T1000 (cell line): Measurements from ENCODE around the gene EDDM13.
"Not testable (repeated sequence)": the region's sequence is repeated elsewhere in the genome, so short reads cannot be mapped to it uniquely, and the experiment has no call there.

Experiments used
- DNase-seq: peaks from one replicate; lab custom pipeline; 2025; ENCODE audit warnings: mixed read lengths; lab: John Stamatoyannopoulos, UW

Gene EDDM13

DNA sequence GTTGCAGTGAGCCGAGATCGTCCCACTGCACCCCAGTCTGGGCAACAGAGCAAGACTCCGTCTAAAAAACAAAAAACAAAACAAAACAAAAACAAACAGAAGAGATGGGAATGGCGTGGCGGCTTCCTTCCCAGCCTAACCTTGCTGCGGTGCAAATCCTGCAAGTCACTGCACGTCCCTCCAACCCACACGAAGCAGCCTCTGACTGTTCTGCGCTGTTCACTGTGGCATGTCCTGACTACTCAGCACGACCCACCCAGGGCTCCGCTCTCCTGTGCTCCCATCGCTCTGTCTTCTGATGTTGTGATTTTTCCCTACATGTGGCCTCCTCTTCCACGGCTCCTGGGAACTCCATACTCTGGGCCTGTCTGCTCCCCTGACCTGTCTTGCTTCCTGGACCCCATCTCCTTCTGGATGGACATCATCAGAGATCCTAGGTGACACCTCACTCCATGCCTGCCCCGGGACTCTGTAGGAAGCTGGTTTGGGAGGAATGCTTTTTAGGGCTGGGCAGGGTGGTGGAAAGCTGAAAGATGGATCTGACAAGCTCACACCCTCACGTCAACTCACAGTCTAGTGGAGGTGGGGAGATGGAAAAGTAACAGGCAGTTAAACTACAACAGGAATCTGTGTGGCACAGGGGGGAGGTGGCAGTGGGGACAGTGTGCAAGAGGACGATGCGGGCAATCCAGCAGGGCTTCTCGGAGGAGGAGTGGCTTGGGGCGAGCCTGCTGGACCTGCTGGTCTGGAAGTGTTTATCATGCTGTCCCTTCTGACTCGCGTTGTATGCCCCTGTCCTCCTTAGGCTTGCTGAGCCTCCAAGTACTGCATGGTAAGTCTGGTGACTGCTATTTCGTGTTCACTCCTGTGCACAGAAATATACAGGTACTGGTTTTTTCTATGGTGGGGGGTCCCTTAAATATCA, 23.2 kb downstream of the EDDM13 start:
- DNase-seq: no peak

DNA sequence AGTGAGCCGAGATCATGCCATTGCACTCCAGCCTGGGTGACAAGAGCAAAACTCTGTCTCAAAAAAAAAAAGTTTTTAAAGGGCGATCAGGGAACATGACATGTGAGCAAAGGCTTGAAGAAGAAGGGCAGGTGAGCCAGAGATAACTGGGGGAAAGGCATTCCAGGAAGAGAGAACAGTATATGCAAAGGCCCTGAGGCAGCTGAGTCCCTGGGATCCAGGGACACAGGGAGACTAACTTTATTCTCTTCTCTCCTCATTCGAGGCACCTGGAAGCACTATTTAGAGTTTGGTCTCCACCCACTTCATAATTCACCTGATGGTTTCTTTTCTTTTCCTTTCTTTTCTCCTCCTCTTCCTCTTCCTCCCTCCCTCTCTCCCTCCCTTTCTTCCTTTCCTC, 24.5 kb downstream of the EDDM13 start:
- no peak for DNase-seq

DNA sequence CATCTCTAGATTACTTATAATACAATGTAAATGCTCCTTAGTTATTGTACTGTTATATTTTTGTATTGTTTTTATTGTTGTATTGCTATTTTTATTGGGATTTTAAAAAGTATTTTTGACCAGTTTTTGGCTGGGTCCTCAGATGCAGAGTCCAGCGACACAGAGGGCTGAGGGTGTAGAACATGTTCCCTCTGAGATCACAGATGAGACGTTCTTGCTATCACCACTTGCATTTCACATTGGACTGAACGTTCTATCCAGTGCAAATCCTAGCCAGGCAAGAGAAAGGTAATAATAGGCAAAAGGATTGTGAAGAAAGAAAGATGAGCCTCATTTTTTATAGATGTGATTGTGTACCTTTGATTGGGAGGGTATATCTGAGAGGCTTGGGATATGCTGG, 27.1 kb downstream of the EDDM13 start:
- DNase-seq: no peak

DNA sequence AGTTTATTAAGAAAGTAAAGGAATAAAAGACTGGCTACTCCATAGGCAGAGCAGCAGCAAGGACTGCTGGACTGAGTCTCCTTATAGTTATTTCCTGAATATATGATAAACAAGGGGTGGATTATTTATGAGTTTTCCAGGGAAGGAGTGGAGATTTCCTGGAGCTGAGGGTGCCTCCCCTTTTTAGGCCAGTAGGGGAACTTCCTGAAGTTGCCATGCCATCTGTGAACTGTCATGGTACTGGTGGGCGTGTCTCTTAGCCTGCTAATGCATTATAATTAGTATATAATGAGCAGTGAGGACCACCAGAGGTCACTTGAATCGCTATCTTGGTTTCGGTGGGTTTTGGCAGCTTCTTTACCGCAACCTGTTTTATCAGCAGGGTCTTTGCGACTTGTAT, 28.6 kb downstream of the EDDM13 start:
- DNase-seq: no peak

DNA sequence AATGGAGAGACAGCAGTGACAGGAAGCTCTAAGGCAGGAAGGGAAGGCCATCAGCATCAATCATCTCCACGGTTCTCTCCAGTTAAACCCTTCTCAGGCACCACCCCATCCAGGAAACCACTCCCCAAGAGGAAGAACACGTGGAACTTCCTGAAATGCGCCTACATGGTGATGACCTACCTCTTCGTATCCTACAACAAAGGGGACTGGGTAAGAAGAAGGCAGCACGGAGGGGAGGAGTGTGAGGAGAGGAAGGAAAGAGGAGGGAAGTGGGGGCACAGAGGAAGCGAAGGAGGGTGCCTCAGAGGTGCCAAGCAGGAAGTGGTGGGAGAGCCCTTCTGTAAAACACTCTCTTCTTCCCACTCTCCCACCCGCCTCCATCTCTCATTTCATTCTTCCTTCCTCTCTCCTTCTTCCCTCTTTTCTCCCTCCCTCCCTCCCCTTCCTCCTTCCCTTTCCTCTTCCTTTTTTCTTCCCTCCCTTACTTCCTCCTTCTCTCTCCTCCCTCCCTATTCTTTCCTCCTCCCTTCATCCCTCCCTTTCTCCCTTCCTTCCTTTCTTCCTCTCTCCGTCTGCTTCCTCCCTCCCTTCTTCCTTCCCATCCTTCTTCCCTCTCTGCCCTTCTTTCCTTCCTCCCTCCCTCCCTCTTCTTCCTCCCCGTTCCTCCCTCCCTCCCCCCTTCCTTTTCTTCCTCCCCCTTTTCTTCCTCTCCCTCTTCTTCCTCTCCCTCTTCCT, 29.5 kb downstream of the EDDM13 start:
- DNase-seq: no peak

DNA sequence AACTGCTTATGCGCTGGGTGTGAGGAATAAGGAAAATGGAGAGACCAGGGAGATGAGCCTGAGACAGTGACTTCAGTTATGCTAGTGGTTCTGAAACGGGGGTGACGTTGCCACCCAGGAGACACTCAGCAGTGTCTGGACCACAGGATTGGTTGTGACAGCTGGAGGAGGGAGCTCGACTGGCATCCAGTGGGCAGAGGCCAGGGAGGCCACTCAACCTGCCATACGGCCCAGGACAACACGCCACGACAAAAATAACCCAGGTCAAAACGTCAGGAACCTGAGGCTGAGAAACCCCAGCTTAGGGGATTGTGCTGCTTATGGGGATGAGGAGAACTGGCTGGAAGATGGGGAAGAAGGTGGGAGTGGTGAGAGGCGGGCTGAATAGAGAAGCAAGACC, 31.7 kb downstream of the EDDM13 start:
- DNase-seq: no peak

DNA sequence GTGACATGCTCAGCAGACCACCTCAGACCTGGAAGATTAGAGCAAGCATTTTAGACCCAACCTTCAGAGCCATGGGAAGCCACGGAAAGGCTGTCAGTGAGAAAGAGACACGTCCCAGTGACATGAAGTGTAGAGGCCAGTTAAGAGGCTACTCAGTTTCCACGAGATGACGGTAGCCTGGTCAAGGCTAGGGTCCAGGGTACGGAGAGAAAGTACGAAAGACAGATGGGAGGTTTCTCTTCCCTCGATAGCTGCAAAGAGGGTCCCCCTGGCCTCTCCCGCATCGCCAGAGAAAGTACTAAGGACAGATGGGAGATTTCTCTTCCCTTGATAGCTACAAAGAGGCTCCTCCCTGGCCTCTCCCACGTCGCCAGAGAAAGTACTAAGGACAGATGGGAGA, 33.5 kb downstream of the EDDM13 start:
- no peak for DNase-seq

DNA sequence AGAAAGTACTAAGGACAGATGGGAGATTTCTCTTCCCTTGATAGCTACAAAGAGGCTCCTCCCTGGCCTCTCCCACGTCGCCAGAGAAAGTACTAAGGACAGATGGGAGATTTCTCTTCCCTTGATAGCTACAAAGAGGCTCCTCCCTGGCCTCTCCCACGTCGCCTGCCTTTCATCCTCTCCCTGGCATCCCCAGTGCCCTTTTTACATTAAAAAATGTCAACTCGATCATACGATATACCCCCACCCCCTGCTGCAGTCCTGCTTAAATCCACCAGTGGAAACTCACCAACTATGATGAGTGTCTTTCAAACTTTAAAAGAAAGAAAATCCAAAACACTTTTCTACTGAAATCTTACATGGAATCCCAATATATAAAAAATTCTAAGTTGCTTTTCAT, 34.5 kb downstream of the EDDM13 start:
- not testable (repeated sequence) for DNase-seq

DNA sequence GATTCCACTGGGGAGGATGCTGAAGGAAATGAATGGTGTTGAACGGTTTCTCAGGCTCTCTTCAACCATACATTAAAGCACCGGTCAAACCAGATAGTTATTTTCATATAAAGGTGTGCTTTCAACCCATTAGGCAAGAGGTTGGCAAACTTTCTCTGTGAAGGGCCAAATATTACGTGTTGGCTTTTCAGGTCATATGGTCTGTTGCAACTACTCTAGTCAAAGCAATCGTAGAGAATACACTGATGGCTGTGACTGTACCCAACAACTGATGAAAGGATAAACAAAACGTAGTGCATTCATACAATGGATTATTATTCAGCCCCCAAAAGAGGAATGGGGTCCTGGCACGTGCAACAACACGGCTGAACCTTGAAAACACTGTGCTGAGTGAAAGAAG, 36.2 kb downstream of the EDDM13 start:
- DNase-seq: no peak

DNA sequence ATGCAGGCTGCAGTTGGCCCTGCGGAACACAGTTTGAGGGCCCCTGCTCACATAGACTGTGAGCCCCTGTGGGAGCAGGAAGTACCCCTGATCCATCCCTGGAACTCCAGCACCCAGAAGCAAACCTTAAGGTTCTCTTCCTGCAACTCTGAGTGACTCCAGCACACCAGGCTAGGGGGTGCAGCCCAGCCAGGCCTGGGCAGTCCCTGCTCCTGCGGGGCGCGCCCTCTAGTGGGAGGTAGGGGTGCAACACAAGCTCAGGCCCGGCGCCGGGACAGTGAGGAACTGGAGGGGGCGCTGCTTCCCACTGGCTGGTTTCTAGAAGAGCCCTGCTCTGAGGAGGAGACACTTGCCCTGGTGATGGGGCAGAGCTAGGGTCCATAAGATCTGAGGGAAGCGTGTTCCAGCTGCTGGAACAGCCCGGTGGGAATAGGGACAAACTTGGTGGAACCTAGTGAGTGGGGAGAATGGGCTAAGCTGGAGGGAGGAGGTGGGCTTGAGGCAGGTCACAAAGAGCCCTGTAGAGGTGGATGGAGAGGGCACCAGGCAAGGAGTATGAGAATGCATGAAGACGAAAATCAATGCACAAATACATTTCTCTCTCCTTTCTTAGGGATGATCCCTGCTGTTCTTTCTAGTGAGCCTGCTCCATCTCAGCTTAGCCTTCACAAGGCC, 37.1 kb downstream of the EDDM13 start:
- no peak for DNase-seq

DNA sequence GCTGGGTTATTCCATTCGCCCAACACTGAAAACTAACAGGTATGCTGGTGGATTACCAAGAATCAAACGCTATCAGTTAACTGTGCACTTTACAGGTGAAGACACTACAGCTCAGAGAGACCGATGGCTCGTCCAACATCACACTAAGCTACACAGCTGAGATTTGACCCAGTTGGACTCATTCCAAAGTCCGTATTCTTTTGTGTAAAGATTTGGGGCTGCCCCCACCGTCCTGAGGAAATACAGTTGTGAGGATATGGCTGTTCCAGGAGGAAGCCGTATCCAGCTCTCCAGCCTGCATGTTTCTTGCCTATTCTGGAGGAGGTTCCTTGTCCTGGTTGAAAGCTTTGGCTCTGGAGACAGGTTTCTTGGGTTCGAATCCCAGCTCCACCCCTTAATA, 37.9 kb downstream of the EDDM13 start:
- DNase-seq: no peak

DNA sequence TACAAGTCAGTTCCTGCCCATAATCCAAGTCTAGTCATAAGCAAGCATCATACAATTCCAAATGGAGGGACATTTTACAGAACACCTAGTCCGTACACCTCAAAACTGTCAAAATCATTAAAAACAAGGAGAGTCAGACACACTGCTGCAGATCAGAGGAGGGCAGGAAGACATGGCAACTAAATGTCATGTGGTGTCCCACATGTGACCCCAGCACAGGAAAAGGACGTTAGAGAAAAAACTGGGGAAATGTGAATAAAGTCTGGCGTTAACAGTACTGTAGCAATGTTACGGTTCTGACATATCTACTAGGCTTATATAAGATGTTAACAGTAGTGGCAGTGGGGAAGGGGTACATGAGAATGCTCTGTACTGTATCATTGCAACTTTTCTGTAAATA, 39.8 kb downstream of the EDDM13 start:
- no peak for DNase-seq

DNA sequence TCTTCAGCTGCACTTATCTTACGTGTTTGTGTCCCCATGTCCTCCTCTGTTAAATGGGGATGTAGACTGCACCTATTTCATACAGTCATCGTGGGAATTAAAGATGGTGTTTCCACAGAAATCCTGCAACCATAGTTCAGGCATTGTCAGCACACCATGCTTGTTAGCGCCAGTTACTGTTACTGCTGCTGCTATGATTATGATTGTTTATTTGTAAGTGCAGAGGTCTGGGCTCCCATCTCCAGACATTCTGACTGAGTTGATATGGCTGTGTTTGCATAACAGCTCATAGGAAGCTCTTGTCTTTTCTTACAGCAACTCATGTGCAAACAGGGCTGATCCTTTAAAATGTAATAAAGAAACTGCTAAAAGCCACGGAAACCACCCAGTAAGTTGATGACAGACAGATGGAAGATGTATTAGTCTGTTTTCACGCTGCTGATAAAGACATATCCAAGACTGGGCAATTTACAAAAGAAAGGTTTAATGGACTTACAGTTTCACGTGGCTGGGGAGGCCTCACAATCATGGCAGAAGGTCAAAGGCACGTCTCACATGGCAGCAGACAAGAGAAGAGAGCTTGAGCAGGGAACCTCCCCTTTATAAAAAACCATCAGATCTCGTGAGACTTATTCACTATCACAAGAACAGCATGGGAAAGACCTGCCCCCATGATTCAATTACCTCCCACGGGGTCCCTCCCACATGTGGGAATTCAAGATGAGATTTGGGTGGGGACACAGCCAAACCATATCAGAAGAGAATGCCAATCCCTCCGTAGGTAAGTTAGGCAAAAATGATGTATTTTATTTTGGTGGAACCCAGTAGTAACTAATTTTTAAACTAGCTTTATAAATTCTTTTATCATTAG, 40.5 kb downstream of the EDDM13 start:
- DNase-seq: no peak

DNA sequence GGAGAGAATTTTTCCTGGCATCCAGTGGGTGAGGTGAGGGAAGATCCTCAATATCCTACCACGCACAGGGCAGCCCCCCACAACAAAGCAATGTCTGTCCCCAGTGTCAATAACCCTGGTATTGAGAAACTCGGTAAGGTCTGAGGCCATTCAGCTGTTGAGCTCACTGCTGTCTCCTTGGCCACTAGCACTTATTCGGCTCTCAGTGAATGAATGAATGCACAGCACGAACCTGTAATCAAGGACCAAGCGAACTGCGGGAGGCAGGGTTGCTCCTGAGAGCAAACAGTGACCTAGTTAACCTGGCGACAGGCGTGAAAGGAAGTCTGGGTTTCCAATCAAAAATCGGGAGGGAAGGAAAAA, 41.5 kb downstream of the EDDM13 start:
- no peak for DNase-seq

DNA sequence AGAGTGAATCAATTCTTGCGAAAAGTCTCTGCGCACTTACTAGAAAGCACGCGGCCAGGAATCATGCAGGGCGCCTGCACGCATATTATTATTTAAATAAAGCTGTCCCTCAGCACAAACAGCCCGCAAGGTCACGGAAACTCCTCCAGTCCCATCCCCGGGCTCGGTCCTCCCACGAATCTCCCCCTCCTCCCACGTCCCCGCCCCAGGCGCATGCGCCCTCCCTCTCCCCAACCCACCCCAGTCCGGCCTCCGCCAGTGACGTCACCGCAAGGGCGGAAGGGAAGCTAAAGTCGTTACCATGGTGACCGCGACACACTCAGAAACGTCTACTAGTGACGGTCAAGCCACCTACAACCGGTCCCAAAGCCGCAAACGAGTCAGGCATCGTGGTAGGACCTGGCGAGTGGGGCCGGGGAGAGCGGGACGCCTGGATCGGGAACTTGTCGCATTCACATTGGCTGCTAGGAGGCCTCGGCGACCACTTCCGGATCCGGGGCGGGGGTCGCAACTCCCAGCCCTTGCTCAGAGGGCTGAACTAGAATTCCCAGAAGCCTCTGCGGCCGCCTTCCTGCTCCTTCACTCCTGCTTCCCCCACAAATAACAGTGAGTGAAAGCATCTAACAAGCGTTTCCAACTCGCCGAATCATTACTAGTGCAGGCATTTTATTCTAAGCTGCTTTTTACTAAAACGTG, 42.0 kb downstream of the EDDM13 start, which contains the start of gene ZSCAN5A:
TSS of gene ZSCAN5A (minus strand) at position 459 of the 696 bp plus-strand sequence. CDS start 89,793 bp downstream, outside the sequence.
- peak; percentile 96 for DNase-seq

DNA sequence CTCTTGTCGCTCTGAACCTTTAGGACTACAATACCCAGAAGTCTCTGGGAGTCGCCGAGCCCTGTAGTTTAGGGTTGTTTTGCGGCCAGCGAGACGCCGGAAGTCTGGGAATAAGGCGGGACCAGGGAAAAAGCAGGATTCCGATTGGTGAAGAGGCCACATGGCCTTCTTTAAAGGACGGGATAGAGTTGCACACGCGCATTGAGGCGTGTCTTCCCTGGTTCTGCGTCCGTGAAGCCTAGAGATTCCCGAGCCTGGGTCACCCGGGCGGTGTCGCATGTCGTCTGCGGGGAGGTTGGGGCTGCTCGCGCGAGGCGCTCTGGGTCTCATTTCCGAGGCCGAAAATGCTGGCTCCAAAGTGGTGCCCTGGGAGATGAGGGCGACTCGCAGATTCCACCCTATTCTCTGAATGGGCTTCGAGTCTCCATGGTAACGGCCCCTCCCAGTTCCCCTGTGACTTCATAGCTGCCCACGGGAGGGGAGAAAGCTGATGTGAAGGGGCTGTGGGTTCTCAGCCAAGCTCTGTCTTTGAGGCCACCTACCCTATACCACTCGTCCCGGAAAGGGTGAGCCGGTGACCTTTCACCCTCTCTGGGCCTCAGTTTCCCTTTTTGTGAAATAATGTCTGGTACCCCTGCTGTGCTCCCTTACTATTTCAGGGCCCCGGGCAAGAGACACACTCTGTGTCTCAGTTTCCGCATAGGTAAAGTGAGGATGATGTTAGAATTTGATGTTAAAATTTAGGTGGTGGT, 42.7 kb downstream of the EDDM13 start:
- DNase-seq: peak; percentile 92

DNA sequence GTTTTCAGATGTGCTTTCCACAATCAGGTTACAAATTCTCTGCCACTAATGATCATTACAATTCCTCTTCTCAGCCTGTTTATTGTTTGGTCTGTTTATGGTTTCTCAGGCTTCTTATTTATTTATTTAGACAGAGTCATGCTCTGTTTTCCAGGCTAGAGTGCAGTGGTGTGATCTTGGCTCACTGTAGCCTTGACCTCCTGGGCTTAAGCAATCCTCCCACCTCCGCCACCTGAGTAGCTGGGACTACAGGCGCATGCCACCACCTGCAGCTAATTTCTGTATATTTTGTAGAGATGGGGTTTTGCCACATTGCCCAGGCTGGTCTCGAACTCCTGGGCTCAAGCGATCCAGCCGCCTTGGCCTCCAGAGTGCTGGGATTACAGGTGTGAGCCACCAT, 44.2 kb downstream of the EDDM13 start:
- DNase-seq: no peak

DNA sequence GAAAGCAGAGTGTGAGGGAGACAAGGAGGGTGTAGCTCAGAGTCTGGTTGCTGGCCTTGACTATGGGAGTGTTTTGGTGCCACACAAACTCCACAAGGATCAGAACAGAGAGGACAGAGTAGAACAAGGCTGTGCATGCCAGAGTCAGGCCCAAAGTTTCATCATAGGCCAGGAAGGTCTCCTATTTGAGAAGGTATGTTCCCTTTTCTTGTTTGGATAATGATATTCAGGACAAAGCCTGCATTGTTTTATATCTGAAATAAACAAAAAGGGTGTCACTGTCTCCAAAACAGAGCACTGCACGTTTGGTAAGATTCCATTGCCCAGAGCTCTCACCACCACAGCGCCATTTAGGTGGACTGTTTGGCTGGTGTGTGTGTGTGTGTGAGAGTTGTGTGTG, 45.2 kb downstream of the EDDM13 start:
- DNase-seq: no peak

DNA sequence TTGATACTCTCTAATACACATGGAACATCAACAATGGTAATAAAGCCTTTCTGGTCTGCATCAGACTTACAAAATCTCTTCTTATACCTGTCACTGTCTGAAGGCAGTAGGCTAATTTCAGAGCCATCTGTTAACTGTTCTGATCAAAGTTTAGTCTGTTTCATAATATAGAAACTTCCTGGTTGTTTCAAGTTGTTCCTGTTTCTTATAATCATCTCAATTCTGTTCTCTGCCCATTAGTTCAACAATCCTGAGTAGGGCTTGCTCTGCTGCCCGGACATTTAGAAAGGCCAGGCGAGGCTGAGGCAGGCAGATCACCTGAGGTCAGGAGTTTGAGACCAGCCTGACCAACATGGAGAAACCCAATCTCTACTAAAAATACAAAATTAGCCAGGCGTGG, 47.4 kb downstream of the EDDM13 start:
- no peak for DNase-seq

DNA sequence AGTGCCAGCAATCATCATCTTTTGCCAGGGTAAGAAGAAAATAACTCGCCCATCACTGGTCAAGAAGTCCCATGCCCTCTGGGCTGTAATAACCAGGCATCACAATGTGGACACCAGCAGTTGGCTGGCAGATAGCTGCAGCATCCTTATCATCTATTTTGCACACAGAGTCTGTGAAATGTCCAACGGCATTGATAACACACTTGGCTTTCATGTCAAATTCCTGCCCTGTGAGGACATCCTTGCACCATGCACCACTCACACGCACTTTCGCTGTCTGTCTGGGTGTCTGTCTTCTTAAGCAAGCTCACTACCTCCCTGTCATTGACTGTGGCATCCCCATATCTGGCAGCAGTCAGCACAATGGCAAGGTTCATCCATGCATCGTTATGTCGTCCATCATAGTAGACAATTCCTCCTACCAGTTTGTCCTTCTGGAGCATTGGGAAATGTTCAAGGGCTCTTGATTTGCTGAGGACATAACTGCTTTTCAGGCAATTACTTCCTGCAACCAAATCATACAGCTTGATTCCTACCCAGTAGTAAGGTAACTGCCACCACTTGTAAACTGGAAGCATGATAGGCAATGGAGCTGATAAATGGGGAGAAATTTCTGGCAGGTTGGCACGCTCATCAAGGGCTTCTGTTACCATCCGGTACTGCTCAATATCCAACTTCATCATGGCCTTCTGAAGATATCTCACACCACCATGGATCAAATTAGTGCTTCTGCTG, 48.9 kb downstream of the EDDM13 start:
- DNase-seq: no peak
